MM.1S (cell line): Measurements from ENCODE around the gene FAS.

ENCODE experiments used
- DNase-seq: peaks from one replicate; pipeline ENCODE4 v3.0.0-alpha.2; 2015
- H2AFZ ChIP-seq: fragments of 300-600 bp; sonication (generic); 2 replicates; pipeline ENCODE4 v1.6.0; 2016; ENCODE audit warnings: antibody characterized with exemption, low read length
- H3F3A ChIP-seq: fragments of 300-600 bp; sonication (generic); 2 replicates; pipeline ENCODE4 v1.6.1; 2016; ENCODE audit warnings: mild to moderate bottlenecking, antibody characterized with exemption, low read length, moderate library complexity, mixed read lengths; ENCODE audit not compliant: insufficient read depth
- H3K27ac ChIP-seq: fragments of 300-600 bp; sonication (generic); 2 replicates; pipeline ENCODE4 v1.5.1; 2016; ENCODE audit warnings: mild to moderate bottlenecking, low read length
- H3K27me3 ChIP-seq: fragments of 300-600 bp; sonication (generic); replicated peaks from 2 replicates; pipeline ENCODE4 v1.6.0; 2016; ENCODE audit warnings: low read length; ENCODE audit not compliant: insufficient read depth
- H3K36me3 ChIP-seq: fragments of 300-600 bp; sonication (generic); replicated peaks from 2 replicates; pipeline ENCODE4 v1.6.1; 2016; ENCODE audit warnings: mild to moderate bottlenecking, low read length, mixed read lengths; ENCODE audit not compliant: insufficient read depth
- H3K4me1 ChIP-seq: fragments of 300-600 bp; sonication (generic); 2 replicates; pipeline ENCODE4 v1.6.1; 2016; ENCODE audit warnings: low read length, mixed read lengths
- H3K4me2 ChIP-seq: fragments of 300-600 bp; sonication (generic); 2 replicates; pipeline ENCODE4 v1.6.0; 2016; ENCODE audit warnings: low read depth, low read length
- H3K4me3 ChIP-seq: fragments of 300-600 bp; sonication (generic); 2 replicates; pipeline ENCODE4 v1.5.1; 2016; ENCODE audit warnings: low read length, mixed read lengths
- H3K79me2 ChIP-seq: fragments of 300-600 bp; sonication (generic); 2 replicates; pipeline ENCODE4 v1.6.1; 2016; ENCODE audit warnings: mixed run types, low read length, mixed read lengths
- H3K9ac ChIP-seq: fragments of 300-600 bp; sonication (generic); 2 replicates; pipeline ENCODE4 v1.6.1; 2016; ENCODE audit warnings: low read length, mixed read lengths
- H3K9me2 ChIP-seq: fragments of 300-600 bp; sonication (generic); replicated peaks from 2 replicates; pipeline ENCODE4 v1.6.1; 2016; ENCODE audit warnings: mild to moderate bottlenecking, low read length, mixed read lengths; ENCODE audit not compliant: insufficient read depth
- H3K9me3 ChIP-seq: fragments of 300-600 bp; sonication (generic); replicated peaks from 2 replicates; pipeline ENCODE4 v1.6.1; 2016; ENCODE audit warnings: mild to moderate bottlenecking, low read length, mixed read lengths; ENCODE audit not compliant: insufficient read depth
- H4K20me1 ChIP-seq: fragments of 300-600 bp; sonication (generic); 2 replicates; pipeline ENCODE4 v1.6.1; 2016; ENCODE audit warnings: mild to moderate bottlenecking, low read length, moderate library complexity, mixed read lengths; ENCODE audit not compliant: insufficient read depth
- EZH2 ChIP-seq: fragments of 300-600 bp; sonication (generic); optimal IDR thresholded peaks from 2 replicates; pipeline ENCODE3; 2017; ENCODE audit warnings: low read depth, mild to moderate bottlenecking, antibody characterized with exemption, low read length, mixed read lengths
- EZH2phosphoT487 ChIP-seq: fragments of 300-600 bp; sonication (generic); IDR thresholded peaks from 2 replicates; pipeline ENCODE4 v1.6.1; 2018; ENCODE audit warnings: antibody characterized with exemption, low read length
- TF ChIP-seq, protein P1 (sequence below): fragments of 300-600 bp; sonication (generic); IDR thresholded peaks from 2 replicates; pipeline ENCODE4 v1.5.1; 2016; ENCODE audit warnings: antibody characterized with exemption, low read length, mixed read lengths

FAS gene

DNA sequence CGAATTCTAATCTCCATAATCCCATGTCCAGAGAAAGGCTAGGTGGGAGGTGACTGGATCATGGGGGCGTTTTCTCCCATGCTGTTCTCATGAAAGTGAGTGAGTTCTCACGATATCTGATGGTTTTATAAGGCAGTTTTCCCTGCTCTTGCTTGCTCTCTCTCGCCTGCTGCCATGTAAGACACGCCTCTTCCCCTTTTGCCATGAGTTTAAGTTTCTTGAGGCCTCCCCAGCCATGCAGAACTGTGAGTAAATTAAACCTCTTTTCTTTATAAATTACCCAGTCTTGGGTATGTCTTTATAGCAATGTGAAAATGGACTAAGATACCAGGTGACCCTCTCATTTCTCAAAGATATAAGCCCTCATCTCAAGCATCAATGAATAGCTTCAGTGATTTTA lies 36.9 kb upstream of the FAS start:
- DNase-seq = no peak
- no peak overlapping the region for H3K4me3 ChIP-seq
- no peak overlapping the region for H2AFZ ChIP-seq
- H3K27ac ChIP-seq = no peak overlapping the region
- no peaks in the 10 kb centered on the region for H4K20me1 ChIP-seq
- H3K4me1 ChIP-seq = no peaks in the 10 kb centered on the region
- H3F3A ChIP-seq = no peaks in the 10 kb centered on the region
- no peaks in the 10 kb centered on the region for H3K9me2 ChIP-seq
- no peaks in the 10 kb centered on the region for H3K9me3 ChIP-seq
- no peaks in the 10 kb centered on the region for H3K79me2 ChIP-seq
- peaks cover 92% of the 10 kb centered on the region for H3K27me3 ChIP-seq
- TF ChIP-seq EZH2phosphoT487 = no peak
- TF ChIP-seq EZH2 = no peak
- TF ChIP-seq, protein P1, sequence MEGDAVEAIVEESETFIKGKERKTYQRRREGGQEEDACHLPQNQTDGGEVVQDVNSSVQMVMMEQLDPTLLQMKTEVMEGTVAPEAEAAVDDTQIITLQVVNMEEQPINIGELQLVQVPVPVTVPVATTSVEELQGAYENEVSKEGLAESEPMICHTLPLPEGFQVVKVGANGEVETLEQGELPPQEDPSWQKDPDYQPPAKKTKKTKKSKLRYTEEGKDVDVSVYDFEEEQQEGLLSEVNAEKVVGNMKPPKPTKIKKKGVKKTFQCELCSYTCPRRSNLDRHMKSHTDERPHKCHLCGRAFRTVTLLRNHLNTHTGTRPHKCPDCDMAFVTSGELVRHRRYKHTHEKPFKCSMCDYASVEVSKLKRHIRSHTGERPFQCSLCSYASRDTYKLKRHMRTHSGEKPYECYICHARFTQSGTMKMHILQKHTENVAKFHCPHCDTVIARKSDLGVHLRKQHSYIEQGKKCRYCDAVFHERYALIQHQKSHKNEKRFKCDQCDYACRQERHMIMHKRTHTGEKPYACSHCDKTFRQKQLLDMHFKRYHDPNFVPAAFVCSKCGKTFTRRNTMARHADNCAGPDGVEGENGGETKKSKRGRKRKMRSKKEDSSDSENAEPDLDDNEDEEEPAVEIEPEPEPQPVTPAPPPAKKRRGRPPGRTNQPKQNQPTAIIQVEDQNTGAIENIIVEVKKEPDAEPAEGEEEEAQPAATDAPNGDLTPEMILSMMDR = no peak
- no peaks in the 10 kb centered on the region for H3K36me3 ChIP-seq
- H3K9ac ChIP-seq = no peak overlapping the region
- no peak overlapping the region for H3K4me2 ChIP-seq

- Histone ChIP-seq H3K9ac (no peak overlapping the region), H4K20me1 (no peaks in the 10 kb centered on the region), H2AFZ (no peak overlapping the region), H3K4me2 (no peak overlapping the region), H3K36me3 (no peaks in the 10 kb centered on the region), H3K4me1 (no peaks in the 10 kb centered on the region), H3F3A (no peaks in the 10 kb centered on the region), H3K4me3 (no peak overlapping the region), H3K27ac (no peak overlapping the region), H3K9me3 (no peaks in the 10 kb centered on the region), H3K9me2 (no peaks in the 10 kb centered on the region), H3K27me3 (peaks cover 92% of the 10 kb centered on the region), H3K79me2 (no peaks in the 10 kb centered on the region)
- TF ChIP-seq, protein P1 = no peak
- TF ChIP-seq EZH2phosphoT487 (no peak), EZH2 (no peak)
- DNase-seq = no peak
These were observed 36.0 kb upstream of the FAS start for GRCh38 chr10:88954458-88955083.

DNA sequence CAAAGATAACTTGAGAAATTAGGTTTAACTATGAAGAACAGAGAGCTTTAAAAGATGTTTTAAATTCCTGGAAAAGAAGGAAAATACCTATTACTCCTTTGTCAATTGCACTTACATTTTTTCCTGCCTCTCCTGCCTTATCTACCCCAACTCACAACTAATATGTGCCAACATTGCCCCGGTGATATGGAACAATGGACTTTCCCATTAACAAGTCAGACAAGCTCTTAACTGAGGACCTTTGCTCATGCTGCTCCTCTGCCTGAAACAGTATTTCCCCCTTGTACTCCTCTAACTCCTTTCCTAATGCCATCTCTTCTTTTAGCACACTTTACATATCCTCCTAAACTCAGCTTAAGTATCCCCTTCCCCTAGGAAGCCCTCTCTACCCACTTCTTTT lies 33.2 kb upstream of the FAS start:
- no peak for DNase-seq
- Histone ChIP-seq H3K27me3 (peaks cover 90% of the 10 kb centered on the region), H3K4me3 (no peak overlapping the region), H3K79me2 (no peaks in the 10 kb centered on the region), H3K9me2 (no peaks in the 10 kb centered on the region), H2AFZ (no peak overlapping the region), H3K4me1 (peaks cover 10% of the 10 kb centered on the region; the same call in 1 of the 2 replicates), H3K36me3 (no peaks in the 10 kb centered on the region), H3K9me3 (no peaks in the 10 kb centered on the region), H3K9ac (no peak overlapping the region), H3K4me2 (no peak overlapping the region), H4K20me1 (no peaks in the 10 kb centered on the region), H3K27ac (no peak overlapping the region), H3F3A (peaks cover 6% of the 10 kb centered on the region; the same call in 1 of the 2 replicates)
- TF ChIP-seq EZH2 (no peak), EZH2phosphoT487 (no peak)
- TF ChIP-seq, protein P1 = no peak
